ENCODE measurements around the gene SLC45A2.

GRCh38 chr5:33969572-33970452, 14.7 kb downstream of the SLC45A2 start:
- TF ChIP-seq POLR2A (IDR thresholded peaks at IDR 0.05; ENCODE audit: low read depth) (no peak), EP300 (IDR thresholded peaks at IDR 0.05) (no peak)
